GM19452 (cell line): ENCODE results near the gene ZNF556.

Source experiments
- ATAC-seq: cut with Tn5 transposase; IDR thresholded peaks from one replicate; pipeline ENCODE4 v1.9.1; 2021; ENCODE audit not compliant: unreplicated experiment

The ZNF556 gene

DNA sequence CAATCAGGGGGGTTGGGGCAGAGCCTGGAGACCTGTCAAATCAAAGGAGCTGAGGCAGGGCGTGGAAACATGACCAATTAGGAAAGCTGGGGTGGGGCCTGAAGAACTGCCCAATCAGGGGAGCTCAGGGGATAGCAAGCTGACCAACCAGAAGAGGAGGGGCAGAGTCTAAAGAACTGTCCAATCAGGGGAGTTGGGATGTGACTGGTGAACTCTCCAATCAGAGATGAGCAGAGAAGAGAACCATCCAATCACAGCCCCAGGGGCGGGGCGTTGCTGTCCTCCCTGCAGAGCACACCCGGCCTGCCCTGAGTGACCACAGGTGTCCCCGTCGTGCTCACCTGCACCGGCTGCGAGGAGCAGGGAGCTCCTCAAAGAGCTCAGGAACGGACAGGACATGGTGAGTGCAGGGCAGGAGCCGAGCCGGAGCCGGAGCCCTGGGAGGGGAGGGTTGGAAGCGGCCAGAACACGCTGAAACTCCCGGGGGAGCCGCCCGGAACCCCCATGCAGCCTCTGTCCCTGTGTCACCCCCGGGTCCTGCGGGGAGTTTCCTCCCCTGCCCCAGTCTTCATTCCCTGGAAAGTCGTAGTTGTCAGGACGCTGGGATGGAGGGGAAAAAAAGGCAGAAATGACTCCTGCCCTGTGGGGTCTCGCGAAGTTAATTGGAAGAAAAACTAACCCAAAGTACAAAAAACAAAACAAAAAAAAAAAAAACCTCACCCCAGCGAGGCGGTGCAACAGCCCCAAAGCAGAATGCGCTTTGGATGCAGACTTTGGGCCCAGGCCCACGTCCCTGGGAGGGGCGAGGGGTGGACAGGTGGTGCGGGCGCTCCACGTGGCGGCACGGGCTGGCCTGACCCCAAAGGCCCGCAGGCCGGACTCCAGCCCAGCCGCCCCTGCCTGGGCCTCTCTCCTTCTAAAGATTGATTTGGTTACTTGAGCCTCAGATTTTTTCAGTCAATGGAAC, at the start of gene ZNF556:
ZNF556 (plus strand) TSS at position 311 of the 967 bp plus-strand sequence; CDS start at position 398, 87 bp downstream.
- ATAC-seq = no peak

DNA sequence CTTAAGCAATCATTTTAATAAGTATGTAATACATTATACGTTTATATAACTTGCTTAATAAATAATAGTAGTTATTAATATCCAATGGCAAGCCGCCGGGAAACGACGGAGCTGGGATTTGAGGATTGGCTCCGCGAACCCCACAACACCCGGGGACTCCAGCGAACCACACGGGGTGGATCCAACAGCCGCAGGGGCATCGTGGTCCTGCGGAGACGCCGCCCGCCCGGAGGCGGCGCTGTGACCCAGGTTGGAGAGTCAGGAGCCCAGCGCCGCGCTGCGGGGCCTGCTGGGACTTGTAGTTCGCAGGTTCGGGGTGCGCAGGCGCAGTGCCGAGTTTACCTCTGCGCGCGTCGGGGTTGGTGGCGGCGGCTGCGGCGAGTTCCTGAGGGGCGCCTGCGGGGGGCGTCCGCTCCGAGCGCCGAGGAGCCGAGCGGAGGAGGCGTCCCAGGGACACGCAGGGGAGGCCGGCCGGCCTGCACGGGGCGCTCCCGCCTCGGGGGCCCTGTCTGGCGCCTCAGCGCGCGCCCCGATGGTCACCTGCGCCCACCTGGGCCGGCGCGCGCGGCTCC, 47.5 kb upstream of the ZNF556 start, which contains the start of gene ZNF554:
ZNF554 (plus strand) TSS at position 329 of the 572 bp plus-strand sequence; CDS start at position 533, 204 bp downstream.
- peak; percentile 90 for ATAC-seq

DNA sequence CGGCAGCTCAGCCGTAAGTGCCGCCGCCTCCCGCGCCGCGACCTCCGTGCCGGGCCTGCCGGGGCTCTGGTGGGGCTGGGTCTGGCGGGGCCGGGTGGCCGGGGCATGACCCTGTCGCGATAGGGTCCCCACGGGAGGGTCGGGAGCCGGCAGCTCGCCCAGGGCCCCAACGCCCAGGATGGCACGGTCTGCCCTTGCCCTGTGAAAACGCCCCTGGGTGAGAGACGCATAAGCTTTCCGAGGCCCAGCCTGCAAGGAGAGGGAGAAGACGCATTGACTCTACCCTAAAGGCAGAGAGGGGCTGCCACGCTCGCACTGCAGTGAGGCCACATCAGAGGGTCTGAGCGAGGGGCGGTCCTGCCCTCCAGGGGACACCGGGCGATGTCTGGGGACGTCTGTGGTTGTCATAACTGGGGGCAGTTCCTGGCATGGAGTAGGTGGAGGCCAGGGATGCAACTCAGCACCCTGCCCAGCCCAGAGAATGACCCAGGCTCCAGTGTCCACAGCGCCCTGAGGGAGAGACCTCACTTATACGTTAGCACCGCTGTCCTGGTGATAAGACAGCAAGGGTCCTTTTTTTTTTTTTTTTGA, 46.9 kb upstream of the ZNF556 start:
- peak; percentile 36 for ATAC-seq

DNA sequence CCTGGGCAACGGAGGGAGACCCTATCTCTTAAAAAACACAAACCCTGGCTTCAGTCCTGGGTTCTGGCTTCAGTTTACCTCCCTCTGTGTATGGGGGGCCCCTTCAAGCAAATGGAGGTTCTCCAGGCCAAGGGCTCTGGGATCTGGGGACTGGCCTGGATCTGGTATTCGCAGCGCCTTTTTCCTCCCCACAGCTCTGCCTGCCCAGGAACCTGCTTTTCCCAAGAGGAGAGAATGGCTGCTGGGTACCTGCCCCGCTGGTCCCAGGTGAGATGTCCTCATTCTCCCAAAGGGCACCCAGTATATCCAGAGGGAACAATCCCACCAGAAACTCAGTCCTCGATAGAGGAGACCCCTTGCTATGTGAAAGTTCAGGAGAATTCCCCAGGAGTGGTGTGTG, 44.3 kb upstream of the ZNF556 start:
- ATAC-seq = no peak

DNA sequence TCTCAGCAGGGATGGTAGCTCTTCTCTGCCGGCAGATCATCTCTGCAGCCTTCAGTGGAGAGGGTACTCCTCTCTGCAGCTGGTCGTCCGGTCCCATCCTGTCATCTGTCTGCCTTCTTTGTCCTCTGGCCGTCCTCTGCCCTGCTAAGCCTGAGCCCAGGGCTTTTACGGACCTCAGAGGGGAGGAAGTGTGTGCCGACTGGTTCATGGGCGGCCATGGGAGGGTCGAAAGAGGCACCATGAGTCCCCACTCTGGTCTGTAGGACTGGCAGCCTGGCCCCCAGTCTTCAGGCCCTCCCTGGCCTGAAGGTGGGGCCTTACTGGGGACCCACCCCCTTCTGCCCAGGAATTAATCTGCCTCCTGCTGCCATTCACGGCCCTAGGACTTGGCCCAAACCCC, 43.5 kb upstream of the ZNF556 start:
- no peak for ATAC-seq

DNA sequence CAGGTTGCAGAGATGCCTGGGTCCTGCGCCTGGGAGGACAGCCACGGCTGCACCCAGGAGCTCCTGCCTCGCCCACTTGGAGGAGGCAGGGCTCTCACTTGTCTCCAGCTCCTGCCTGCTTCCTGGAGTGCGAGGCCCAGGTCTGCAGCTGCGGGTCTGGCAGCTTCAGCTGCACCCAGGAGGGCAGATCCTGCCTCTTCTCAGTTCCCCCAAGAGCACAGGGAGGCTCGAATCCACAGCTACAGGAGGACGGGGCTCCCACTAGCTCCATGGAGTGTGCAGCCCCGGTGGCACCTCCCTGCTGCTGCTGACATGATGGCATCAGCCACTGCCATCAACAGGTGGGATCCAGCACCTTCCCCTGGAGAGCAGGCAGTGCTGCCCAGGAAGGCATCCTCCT, 43.0 kb upstream of the ZNF556 start:
- ATAC-seq = no peak

DNA sequence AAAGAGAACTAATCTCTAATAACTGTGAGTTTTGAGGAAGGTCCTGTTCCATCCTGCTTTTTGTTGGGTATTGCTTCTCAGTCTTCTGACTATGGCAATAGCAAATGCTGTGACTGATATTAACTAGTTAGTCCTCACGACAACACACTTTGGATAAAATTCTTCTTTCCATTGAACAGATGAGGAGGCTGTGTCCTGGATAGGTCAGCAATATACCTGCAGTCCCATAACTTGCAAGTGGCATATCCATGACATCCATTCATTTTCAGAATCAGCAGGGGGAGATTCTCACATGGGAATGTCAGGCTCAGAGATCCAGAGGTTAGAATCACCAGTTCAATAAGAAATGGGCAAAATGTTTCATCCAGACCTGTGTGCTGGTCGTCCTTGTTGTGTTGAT, 40.1 kb upstream of the ZNF556 start:
- no peak for ATAC-seq

DNA sequence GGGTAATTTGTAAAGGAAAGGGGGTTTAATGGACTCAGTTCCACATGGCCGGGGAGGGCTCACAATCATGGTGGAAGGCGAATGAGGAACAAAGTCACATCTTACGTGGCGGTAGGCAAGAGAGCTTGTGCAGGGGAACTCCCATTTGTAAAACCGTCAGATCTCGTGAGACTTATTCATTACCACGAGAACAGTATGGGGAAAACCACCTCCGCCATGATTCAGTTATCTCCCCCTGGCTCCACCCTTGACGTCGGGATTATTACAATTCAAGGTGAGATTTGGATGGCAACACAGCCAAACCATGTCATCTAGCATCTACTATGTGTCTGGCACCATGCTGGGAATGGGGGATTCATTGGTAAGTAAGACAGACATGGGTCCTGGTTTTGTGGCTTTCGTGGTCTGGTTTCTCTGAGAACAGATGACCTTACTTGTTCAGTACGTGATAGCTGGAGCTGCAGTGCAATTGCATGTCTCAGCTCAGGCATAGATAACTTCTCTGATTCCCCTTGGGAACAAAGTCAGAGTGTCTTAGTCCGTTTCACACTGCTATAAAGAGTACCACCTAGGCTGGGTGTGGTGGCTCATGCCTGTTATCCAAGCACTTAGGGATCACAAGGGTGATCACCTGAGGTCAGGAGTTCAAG, 39.2 kb upstream of the ZNF556 start:
- ATAC-seq = no peak

DNA sequence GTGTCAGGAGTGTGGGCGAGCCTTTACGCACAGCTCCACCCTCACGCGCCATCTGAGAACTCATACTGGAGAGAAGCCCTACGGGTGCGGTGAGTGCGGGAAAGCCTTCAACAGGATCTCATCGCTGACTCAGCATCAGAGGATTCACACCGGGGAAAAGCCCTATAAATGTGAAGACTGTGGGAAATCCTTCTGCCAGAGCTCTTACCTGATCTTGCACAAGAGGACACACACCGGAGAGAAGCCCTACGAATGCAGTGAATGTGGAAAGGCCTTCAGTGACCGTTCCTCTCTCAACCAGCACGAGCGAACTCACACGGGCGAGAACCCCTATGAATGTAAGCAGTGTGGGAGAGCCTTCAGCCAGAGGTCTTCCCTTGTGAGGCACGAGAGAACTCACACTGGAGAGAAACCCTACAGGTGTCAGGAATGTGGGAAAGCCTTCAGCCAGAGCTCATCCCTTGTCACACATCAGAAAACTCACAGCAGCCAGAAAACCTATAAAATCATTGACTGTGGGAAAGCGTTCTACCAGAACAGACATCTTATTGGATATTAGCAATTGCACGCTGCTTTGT, 32.8 kb upstream of the ZNF556 start:
- ATAC-seq = no peak

DNA sequence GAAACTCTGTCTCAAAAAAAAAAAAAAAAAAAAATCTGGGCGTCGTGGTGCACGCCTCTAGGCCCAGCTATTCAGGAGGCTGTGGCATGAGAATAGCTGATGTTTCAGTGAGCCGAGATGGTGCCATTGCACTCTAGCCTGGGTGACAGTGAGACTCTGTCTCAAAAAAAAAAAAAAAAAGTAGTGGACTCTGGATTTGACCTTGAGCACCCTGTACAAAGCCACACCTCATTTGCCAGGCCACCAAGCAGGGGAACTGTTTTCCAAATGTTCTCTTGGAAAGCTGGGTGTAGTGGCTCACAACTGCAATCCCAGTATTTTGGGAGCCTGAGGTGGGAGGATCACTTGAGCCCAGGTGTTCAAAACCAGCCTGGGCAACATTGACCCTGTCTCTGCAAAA, 29.7 kb upstream of the ZNF556 start:
- no peak for ATAC-seq

DNA sequence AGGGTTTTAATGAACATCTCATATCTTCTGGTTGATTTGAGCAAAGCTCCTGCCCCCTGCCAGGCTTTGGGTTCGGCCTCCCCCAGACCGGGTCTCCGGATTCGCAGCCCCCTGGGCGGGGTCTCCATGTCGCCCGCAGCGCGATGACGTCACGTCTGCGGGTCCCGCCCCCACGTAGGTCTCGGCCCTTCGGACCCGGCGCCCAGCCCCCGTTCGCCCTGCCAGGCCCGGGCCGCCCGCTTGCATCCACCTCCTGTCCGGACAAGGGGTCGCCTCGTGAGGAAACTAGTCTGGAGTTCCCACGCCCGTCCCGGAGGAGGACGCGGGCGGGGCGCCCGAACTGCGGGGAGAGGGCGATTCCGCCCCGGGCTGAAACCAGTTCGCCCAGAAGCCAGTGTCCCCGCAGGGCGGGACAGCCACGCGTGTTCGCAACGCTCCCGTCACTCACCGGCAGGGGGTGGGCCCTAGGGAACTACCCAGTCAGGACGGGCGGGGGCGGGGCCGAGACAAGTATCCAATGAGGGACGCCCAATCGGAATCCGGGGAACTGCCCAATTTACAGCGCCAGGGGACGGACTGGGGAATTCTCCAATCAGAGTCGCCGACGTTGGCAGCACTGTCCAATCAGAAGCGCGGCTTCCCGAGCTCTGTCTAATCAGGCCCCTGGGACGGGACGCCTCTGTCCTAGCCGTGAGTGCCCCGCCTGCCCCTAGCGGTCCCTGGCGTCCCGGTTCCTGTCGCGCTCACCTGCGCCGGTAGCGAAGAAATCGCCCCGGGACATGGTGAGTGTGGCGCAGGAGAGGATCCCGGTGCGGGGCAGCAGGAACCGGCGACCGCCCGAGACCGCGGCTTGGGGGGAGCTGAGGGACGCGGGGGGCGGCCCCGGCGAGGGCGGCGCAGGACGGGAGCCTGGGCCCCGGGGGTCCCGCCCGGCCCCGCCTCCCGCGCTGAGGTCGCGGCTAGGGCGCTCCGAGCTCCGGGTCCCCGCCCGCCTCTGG, 26.0 kb upstream of the ZNF556 start, which contains the start of gene ZNF555:
ZNF555 (plus strand) TSS at position 682 of the 998 bp plus-strand sequence; CDS start at position 780, 98 bp downstream.
- peak; percentile 85 for ATAC-seq

DNA sequence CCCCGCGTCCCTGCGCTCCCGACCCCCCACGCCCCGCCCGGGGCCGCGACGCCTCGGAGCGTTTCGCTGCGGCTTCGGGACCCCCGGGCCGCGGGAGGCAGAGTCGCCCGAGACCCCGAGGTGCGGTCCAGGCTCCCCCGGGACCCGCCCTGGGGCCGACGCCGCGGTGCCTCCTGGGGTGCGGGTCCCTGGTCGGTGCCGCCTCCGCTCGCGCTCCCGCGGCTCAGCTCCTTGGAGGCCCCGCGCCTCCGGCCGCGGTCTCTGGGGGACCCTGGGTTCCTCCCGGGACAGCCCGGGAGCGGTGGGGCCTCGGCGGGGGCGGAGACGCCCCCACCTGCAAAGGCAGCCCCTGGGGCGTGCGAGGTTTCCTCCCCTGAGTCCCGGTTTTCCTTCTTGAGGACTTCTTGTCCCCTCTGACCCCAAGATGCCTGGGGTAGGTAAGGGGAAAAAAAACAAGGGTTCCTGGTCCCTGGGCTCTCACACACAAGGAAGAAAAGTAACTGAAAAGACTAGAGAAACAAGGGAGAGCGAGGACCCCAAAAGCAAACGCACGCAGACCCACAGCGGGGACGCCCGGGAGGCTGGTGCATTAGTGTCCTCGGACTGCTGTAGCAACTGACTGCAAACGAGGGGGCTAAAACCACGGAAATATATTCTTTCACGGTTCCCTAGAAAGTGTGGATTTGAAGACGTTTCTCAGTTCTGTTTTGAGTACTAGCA, 25.1 kb upstream of the ZNF556 start:
- no peak for ATAC-seq

DNA sequence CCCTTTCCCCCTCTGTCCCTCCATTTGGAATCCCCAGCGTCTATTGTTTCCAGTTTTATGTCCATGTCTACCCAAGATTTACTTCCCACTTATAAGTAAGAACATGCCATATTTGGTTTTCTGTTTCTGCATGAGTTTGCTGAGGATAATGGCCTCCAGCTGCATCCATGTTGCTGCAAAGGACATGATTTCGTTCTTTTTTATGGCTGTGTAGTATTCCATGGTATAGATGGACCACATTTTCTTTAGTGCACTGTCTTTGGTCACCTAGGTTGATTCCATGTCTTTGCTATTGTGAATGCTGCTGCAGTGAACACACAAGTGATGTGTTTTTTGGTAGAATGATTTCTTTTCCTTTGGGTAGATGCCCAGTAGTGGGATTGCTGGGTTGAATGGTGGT, 22.0 kb upstream of the ZNF556 start:
- no peak for ATAC-seq

DNA sequence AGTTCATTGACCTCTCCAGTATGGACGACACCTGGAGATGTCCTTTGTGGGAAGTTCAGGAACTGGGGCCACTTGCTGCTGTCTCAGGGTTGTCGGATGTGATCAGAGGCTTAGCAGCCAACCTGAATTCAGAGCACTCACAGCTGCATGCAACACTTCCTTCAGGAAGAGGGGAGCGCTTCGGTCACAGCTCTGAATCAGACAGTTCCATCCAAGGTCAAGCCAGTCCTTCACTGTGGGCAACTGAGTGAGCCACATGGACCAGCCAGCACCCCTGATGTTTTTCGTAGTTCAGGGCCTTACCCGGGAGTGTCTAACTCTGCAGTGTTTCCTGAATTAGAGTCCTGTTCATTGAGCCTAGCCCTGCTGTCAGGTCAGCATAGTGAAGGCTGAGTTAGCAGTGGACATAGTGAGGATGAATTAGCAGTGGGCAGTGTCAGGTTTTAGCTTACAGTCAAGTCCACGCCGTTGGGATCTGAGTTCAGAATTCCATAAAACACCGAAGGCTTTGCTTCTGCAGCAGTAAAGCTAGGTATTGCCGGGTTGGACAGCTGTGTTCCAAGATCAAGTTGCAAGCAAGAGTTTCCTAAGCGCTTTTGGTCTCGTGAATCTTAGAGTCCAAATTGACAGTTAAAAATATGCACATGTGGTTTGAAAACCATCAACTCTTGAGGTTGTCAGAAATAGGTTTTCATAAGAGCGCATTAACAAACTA, 20.8 kb upstream of the ZNF556 start:
- ATAC-seq = no peak

DNA sequence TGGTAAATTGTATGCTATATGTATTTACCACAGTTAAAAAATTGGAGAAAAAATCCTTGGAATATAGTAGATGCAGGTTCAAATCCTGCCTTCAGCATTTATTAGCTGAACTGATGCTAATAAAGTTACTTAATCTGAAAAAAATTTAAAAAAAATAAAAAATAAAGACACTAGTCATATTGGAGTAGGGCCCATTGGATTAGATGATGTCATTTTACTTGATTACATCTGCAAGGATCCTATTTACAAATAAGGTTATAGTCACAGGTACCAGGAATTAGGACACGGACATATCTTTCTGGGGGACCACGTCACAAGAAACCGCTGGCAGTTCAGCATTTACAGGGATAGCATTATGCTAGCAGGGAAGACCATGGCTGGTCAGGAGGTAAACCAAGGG, 19.6 kb upstream of the ZNF556 start:
- no peak for ATAC-seq

DNA sequence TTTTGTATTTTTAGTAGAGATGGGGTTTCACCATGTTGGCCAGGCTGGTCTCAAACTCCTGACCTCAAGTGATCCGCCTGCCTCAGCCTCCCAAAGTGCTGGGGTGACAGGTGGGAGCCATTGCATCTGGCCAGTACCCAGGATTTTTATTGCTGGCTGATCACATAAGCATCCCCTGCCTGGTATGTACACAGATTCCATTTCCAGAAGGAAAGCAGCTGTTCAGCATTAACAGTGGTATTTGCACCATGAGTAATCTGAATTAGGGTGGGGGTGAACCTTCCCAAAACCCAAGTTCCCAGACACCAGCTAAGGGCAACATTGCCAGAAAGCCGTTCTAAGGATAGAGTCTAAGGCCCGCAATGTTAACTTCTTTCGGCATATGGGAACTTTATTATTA, 18.5 kb upstream of the ZNF556 start:
- no peak for ATAC-seq

DNA sequence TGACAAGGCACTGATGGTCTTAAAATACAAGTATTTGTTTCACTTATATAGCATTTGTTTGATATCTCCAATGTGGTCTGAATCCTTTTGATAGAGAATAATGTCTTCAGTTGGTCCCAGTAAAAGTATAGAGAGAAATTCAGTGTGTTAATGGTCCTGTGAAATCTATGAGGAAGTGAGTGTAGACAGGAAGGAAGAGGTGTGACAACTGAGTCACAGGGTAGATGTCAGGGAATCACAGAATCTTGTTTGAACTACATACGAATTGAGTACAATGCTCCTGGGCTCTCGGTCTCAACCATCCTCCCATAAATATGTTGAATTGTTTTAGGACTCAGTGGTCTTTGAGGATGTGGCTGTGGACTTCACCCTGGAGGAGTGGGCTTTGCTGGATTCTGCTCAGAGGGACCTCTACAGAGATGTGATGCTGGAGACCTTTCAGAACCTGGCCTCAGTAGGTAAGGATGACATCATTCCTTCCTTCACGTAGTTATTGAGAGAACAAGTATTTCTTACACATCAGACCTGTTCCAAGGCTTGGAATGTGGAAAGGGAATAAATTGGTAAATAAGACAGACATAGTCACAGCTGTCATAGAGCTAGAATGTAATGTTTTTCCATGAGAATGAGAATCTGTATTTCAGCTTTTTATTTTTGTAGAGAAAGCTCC, 16.7 kb upstream of the ZNF556 start:
- no peak for ATAC-seq

DNA sequence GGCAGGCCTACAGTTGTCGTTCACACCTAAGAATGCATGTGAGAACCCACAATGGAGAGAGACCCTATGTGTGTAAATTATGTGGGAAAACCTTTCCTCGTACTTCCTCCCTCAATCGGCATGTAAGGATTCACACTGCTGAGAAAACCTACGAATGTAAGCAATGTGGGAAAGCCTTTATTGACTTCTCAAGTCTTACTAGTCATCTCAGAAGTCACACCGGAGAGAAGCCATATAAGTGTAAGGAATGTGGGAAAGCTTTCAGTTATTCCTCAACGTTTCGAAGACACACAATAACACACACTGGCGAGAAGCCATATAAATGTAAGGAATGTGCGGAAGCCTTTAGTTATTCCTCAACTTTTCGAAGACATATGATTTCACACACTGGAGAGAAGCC, 14.5 kb upstream of the ZNF556 start:
- ATAC-seq = no peak
